HL-60 (cell line): ENCODE data around the gene AGBL4.

Experiments
- DNase-seq, 2 experiments: peaks; one replicate each; pipeline ENCODE4 v3.0.0-alpha.2; 2010 to 2020; ENCODE audit warnings: low read depth in 1 of 2, low spot score in 1 of 2
- H3K27ac ChIP-seq: fragments of 250-450 bp; sonication (Bioruptor Pico); replicated peaks from 2 replicates; pipeline ENCODE4 v1.5.1; 2020; ENCODE audit warnings: mild to moderate bottlenecking, moderate library complexity
- H3K27me3 ChIP-seq: fragments of 250-450 bp; sonication (Bioruptor Pico); 2 replicates; pipeline ENCODE4 v1.5.1; 2021; ENCODE audit warnings: mild to moderate bottlenecking, moderate library complexity; ENCODE audit not compliant: insufficient read depth, poor library complexity, severe bottlenecking
- H3K4me3 ChIP-seq: replicated peaks from 2 replicates; pipeline ENCODE4 v1.5.1; 2011; ENCODE audit warnings: mild to moderate bottlenecking, control low read depth, low read length; ENCODE audit not compliant: insufficient read depth
- CTCF ChIP-seq: IDR thresholded peaks from one replicate; pipeline ENCODE4 v1.5.1; 2011; ENCODE audit warnings: low read length, control low read depth, inconsistent platforms; ENCODE audit not compliant: insufficient read depth
- GABPA ChIP-seq: IDR thresholded peaks from 2 replicates; pipeline ENCODE4 v1.6.1; 2012; ENCODE audit warnings: low read depth
- POLR2AphosphoS5 ChIP-seq: IDR thresholded peaks from 2 replicates; pipeline ENCODE4 v1.6.1; 2012; ENCODE audit warnings: low read depth
- REST ChIP-seq: IDR thresholded peaks from 2 replicates; pipeline ENCODE4 v1.6.1; 2012; ENCODE audit warnings: low read depth; ENCODE audit not compliant: insufficient replicate concordance
- SPI1 ChIP-seq: IDR thresholded peaks from 2 replicates; pipeline ENCODE4 v1.6.1; 2012; ENCODE audit warnings: low read depth, mild to moderate bottlenecking, borderline replicate concordance

Gene AGBL4

GRCh38 chr1:50027794-50028193, 4.0 kb upstream of the AGBL4 start:
- Histone ChIP-seq H3K27me3 (peaks cover 7% of the 10 kb centered on the region), H3K27ac (no peak overlapping the region), H3K4me3 (no peak overlapping the region)
- no peak for DNase-seq
- TF ChIP-seq GABPA = no peak
- TF ChIP-seq REST = no peak
- no peak for TF ChIP-seq CTCF
- no peak for TF ChIP-seq POLR2AphosphoS5
- no peak for TF ChIP-seq SPI1

GRCh38 chr1:49995734-49996133, 28.0 kb downstream of the AGBL4 start:
- no peak for DNase-seq
- H3K27me3 ChIP-seq = no peaks in the 10 kb centered on the region
- H3K4me3 ChIP-seq = no peak overlapping the region
- no peak overlapping the region for H3K27ac ChIP-seq
- TF ChIP-seq SPI1 (no peak), GABPA (no peak), REST (no peak)

- H3K4me3 ChIP-seq = no peak overlapping the region
- TF ChIP-seq REST (no peak), POLR2AphosphoS5 (no peak), CTCF (no peak), GABPA (no peak), SPI1 (no peak)
- no peaks in the 10 kb centered on the region for H3K27me3 ChIP-seq
- no peak for DNase-seq
- H3K27ac ChIP-seq = no peak overlapping the region
Observed at GRCh38 chr1:49971088-49971487, 52.7 kb downstream of the AGBL4 start.

GRCh38 chr1:49951385-49951784, 72.4 kb downstream of the AGBL4 start:
- Histone ChIP-seq H3K4me3 (no peak overlapping the region), H3K27me3 (no peaks in the 10 kb centered on the region), H3K27ac (no peak overlapping the region)
- no peak for DNase-seq
- TF ChIP-seq SPI1 = no peak
- no peak for TF ChIP-seq GABPA
- no peak for TF ChIP-seq REST
- no peak for TF ChIP-seq POLR2AphosphoS5
- no peak for TF ChIP-seq CTCF
